ENCODE measurements around the gene SPOPL.

DNA sequence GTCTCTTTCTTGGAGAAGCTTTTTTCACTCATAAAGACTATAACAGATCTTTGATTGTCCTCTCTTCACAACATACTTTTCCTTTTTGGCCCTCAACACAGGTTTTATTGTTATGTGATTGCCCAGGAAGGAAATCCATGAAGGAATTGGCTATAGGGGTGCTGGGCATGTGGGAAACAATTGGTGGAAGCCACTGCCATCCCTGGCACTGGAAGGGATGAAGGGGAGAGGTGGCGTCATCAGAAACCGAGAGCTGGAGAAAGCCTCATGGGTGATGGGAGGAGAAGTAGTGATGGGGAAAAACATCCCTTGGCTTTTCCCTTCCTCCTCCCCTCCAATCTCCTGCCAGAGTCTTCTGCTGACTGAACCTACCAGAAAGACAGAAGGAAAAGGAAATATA is 106.2 kb downstream of the SPOPL start:
- no peak for TF ChIP-seq CTCF (tag by site-specific recombination; IDR thresholded peaks at IDR 0.05)
- no peak for TF ChIP-seq HOXA7 (CRISPR knock-in tag; IDR thresholded peaks at IDR 0.05; ENCODE audit: borderline replicate concordance)
- no peak for TF ChIP-seq ZNF510 (tag by site-specific recombination; IDR thresholded peaks at IDR 0.05; ENCODE audit: insufficient replicate concordance)
- no peak for TF ChIP-seq ZNF148 (tag by site-specific recombination; IDR thresholded peaks at IDR 0.05; ENCODE audit: borderline replicate concordance)
- no peak for TF ChIP-seq SP3 (tag by site-specific recombination; IDR thresholded peaks at IDR 0.05)
- TF ChIP-seq, protein P1, sequence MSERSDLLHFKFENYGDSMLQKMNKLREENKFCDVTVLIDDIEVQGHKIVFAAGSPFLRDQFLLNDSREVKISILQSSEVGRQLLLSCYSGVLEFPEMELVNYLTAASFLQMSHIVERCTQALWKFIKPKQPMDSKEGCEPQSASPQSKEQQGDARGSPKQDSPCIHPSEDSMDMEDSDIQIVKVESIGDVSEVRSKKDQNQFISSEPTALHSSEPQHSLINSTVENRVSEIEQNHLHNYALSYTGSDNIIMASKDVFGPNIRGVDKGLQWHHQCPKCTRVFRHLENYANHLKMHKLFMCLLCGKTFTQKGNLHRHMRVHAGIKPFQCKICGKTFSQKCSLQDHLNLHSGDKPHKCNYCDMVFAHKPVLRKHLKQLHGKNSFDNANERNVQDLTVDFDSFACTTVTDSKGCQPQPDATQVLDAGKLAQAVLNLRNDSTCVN (tag by site-specific recombination; optimal IDR thresholded peaks at IDR 0.05) = no peak
- no peak for TF ChIP-seq ZNF335 (tag by site-specific recombination; conservative IDR thresholded peaks at IDR 0.05)
- TF ChIP-seq ZNF138 (tag by site-specific recombination; IDR thresholded peaks at IDR 0.05; ENCODE audit: borderline replicate concordance) = no peak
- no peak for TF ChIP-seq KLF1 (tag by site-specific recombination; IDR thresholded peaks at IDR 0.05)
- TF ChIP-seq ZNF677 (tag by site-specific recombination; IDR thresholded peaks at IDR 0.05) = no peak
